DOHH2 (cell line): Measurements from ENCODE around the gene ZNF442.

Experiments used
- EZH2phosphoT487 ChIP-seq: fragments of 200-600 bp; sonication (generic); IDR thresholded peaks from 2 replicates; pipeline ENCODE4 v1.6.1; 2017; ENCODE audit warnings: borderline replicate concordance, mild to moderate bottlenecking, antibody characterized with exemption, low read length, moderate library complexity, mixed read lengths
- TF ChIP-seq, protein P1 (sequence below): fragments of 200-600 bp; sonication (generic); IDR thresholded peaks from one replicate; pipeline ENCODE4 v1.5.1; 2014; ENCODE audit warnings: antibody characterized with exemption, mild to moderate bottlenecking, low read depth, low read length; ENCODE audit not compliant: poor library complexity, severe bottlenecking

DNA sequence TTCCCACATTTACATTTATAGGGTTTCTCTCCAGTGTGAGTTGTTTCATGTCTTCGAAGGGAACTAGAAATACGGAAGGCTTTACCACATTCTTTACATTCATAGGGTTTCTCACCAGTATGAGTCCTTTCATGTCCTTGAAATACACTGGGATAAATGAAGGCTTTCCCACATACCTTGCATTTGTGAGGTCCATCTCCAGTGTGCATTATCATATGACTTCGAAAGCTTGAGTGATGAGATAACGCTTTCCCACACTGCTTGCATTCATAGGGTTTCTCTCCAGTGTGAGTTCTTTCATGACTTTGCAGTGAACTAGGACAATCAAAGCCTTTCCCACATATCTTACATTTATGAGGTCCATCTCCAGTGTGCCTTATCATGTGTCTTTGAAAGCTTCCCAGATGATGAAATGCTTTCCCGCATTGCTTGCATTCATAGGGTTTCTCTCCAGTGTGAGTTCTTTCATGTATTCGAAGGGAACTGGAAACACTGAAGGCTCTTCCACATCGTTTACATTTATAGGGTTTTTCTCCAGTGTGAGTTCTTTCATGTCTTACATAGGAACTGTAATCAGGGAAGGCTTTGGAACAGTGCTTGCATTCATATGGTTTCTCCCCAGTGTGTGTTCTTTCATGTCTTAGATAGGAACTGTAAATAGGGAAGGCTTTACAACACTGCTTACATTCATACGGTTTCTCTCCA, 15.1 kb downstream of the ZNF442 start:
- TF ChIP-seq, protein P1, sequence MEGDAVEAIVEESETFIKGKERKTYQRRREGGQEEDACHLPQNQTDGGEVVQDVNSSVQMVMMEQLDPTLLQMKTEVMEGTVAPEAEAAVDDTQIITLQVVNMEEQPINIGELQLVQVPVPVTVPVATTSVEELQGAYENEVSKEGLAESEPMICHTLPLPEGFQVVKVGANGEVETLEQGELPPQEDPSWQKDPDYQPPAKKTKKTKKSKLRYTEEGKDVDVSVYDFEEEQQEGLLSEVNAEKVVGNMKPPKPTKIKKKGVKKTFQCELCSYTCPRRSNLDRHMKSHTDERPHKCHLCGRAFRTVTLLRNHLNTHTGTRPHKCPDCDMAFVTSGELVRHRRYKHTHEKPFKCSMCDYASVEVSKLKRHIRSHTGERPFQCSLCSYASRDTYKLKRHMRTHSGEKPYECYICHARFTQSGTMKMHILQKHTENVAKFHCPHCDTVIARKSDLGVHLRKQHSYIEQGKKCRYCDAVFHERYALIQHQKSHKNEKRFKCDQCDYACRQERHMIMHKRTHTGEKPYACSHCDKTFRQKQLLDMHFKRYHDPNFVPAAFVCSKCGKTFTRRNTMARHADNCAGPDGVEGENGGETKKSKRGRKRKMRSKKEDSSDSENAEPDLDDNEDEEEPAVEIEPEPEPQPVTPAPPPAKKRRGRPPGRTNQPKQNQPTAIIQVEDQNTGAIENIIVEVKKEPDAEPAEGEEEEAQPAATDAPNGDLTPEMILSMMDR: no peak
- TF ChIP-seq EZH2phosphoT487: no peak
